HL-60 (cell line): ENCODE measurements around the gene NTN4.

Source experiments
- CTCF ChIP-seq: IDR thresholded peaks from one replicate; pipeline ENCODE4 v1.5.1; 2011; ENCODE audit warnings: low read length, control low read depth, inconsistent platforms; ENCODE audit not compliant: insufficient read depth
- SPI1 ChIP-seq: IDR thresholded peaks from 2 replicates; pipeline ENCODE4 v1.6.1; 2012; ENCODE audit warnings: low read depth, mild to moderate bottlenecking, borderline replicate concordance

- TF ChIP-seq CTCF (no peak), SPI1 (no peak)
These were observed 30.8 kb downstream of the NTN4 start for GRCh38 chr12:95759718-95760117.
